K562 (cell line): ENCODE data around the gene PDE2A.

Experiments used
- E2F4 ChIP-seq: sonication (generic); formaldehyde crosslinking; IDR thresholded peaks from 2 replicates; pipeline ENCODE4 v1.8.0; 2022; ENCODE audit warnings: mild to moderate bottlenecking, low read depth, missing genetic modification reagents
- ELF1 ChIP-seq: fragments of 200-800 bp; sonication (Bioruptor generic); IDR thresholded peaks from 2 replicates; pipeline ENCODE4 v1.6.1; 2016; ENCODE audit warnings: missing genetic modification characterization, missing compliant biosample characterization
- FOXA1 ChIP-seq: fragments of 450-650 bp; IDR thresholded peaks from 2 replicates; pipeline ENCODE4 v1.6.1; 2016; ENCODE audit warnings: mild to moderate bottlenecking, borderline replicate concordance
- HDAC1 ChIP-seq, 2 experiments: fragments of 450-650 bp; IDR thresholded peaks; 2 replicates each; pipeline ENCODE4 v1.6.1; 2016 to 2017; ENCODE audit warnings: inconsistent platforms in 1 of 2, mild to moderate bottlenecking in 1 of 2, moderate library complexity in 1 of 2
- TOE1 ChIP-seq, 2 experiments: fragments of 450-650 bp in 1 of 2; sonication (generic) in 1 of 2; formaldehyde crosslinking in 1 of 2; IDR thresholded peaks; 2 replicates each; pipeline versions ENCODE4 v1.7.1 to v1.8.0; 2016 to 2022; ENCODE audit warnings: borderline replicate concordance in 2 of 2, mild to moderate bottlenecking in 2 of 2, antibody characterized with exemption in 1 of 2, inconsistent platforms in 1 of 2, low read depth in 1 of 2, missing genetic modification reagents in 1 of 2, moderate library complexity in 1 of 2
- ZNF398 ChIP-seq: fragments of 250-450 bp; sonication (Bioruptor Pico); IDR thresholded peaks from 2 replicates; pipeline ENCODE4 v1.8.0; 2021; ENCODE audit warnings: moderate library complexity, mild to moderate bottlenecking, inconsistent platforms

GRCh38 chr11:72683782-72684200 lies 9.6 kb upstream of the PDE2A start:
- no peak for TF ChIP-seq HDAC1 (IDR thresholded peaks at IDR 0.05)
- TF ChIP-seq FOXA1 = no peak
- TF ChIP-seq ELF1 (tag) = no peak
- TF ChIP-seq TOE1 (IDR thresholded peaks at IDR 0.05; ENCODE audit: borderline replicate concordance) = no peak
- no peak for TF ChIP-seq TOE1 (CRISPR knock-in tag; IDR thresholded peaks at IDR 0.05; ENCODE audit: borderline replicate concordance, low read depth)
- no peak for TF ChIP-seq E2F4 (CRISPR knock-in tag)
- no peak for TF ChIP-seq ZNF398 (CRISPR knock-in tag)
